Keratinocyte (primary cell): Measurements from ENCODE around the gene CYSLTR1. TPM values are rescaled to one million over a fixed set of nuclear protein-coding genes. Genes with fewer than 3 reads are reported as not detected.

Experiments
- DNase-seq: peaks from one replicate; pipeline ENCODE4 v3.0.0-alpha.2; 2011; ENCODE audit warnings: low read depth, missing footprints, low spot score
- FAIRE-seq: peaks from 2 replicates; lab custom pipeline; 2011; peaks lifted over from hg19 to GRCh38; lab: Jason Lieb, UNC
- H2AFZ ChIP-seq: 2 replicates; pipeline ENCODE4 v1.6.0; 2012; ENCODE audit warnings: low read length, control low read depth, inconsistent platforms; ENCODE audit not compliant: control insufficient read depth
- H3K27ac ChIP-seq: 2 replicates; pipeline ENCODE4 v1.5.1; 2011; ENCODE audit warnings: low read length; ENCODE audit not compliant: control insufficient read depth, insufficient read depth
- H3K27me3 ChIP-seq: 3 replicates; pipeline ENCODE4 v1.6.0; 2011; ENCODE audit warnings: low read length; ENCODE audit not compliant: control insufficient read depth, insufficient read depth; ENCODE audit errors: extremely low read depth
- H3K36me3 ChIP-seq, 2 experiments: 2 replicates in 1 of 2; 3 replicates in 1 of 2; pipeline ENCODE4 v1.5.1; 2011; ENCODE audit warnings: low read length in 2 of 2, mild to moderate bottlenecking in 1 of 2; ENCODE audit not compliant: control insufficient read depth in 2 of 2, insufficient read depth in 2 of 2; ENCODE audit errors: extremely low read depth in 1 of 2
- H3K4me1 ChIP-seq: 3 replicates; pipeline ENCODE4 v1.5.1; 2011; ENCODE audit warnings: low read length; ENCODE audit not compliant: control insufficient read depth, insufficient read depth; ENCODE audit errors: extremely low read depth
- H3K4me2 ChIP-seq: 3 replicates; pipeline ENCODE4 v1.6.0; 2011; ENCODE audit warnings: low read depth, low read length; ENCODE audit not compliant: control insufficient read depth, insufficient read depth; ENCODE audit errors: extremely low read depth
- H3K4me3 ChIP-seq, 3 experiments: fragments of 200-600 bp in 1 of 3; sonication (generic) in 1 of 3; 2 replicates in 2 of 3; 3 replicates in 1 of 3; pipeline ENCODE4 v1.5.1; 2011 to 2016; ENCODE audit warnings: low read length in 3 of 3, mild to moderate bottlenecking in 3 of 3, control low read depth in 2 of 3, inconsistent platforms in 1 of 3, low read depth in 1 of 3, mixed read lengths in 1 of 3, mixed run types in 1 of 3, moderate library complexity in 1 of 3; ENCODE audit not compliant: control insufficient read depth in 2 of 3, insufficient read depth in 2 of 3; ENCODE audit errors: extremely low read depth in 1 of 3
- H3K79me2 ChIP-seq: 2 replicates; pipeline ENCODE4 v1.6.0; 2012; ENCODE audit warnings: low read length; ENCODE audit not compliant: control insufficient read depth, insufficient read depth
- H3K9ac ChIP-seq: 3 replicates; pipeline ENCODE4 v1.6.0; 2011; ENCODE audit warnings: low read length; ENCODE audit not compliant: control insufficient read depth, insufficient read depth; ENCODE audit errors: extremely low read depth
- H3K9me1 ChIP-seq: 3 replicates; pipeline ENCODE4 v1.6.0; 2011; ENCODE audit warnings: low read length; ENCODE audit not compliant: control insufficient read depth, insufficient read depth; ENCODE audit errors: extremely low read depth
- H3K9me3 ChIP-seq: 2 replicates; pipeline ENCODE4 v1.5.1; 2012; ENCODE audit warnings: low read depth, low read length; ENCODE audit not compliant: control insufficient read depth
- H4K20me1 ChIP-seq: 3 replicates; pipeline ENCODE4 v1.6.0; 2011; ENCODE audit warnings: low read length; ENCODE audit not compliant: control insufficient read depth, insufficient read depth; ENCODE audit errors: extremely low read depth
- EZH2 ChIP-seq: IDR thresholded peaks from one replicate; pipeline ENCODE4 v1.6.1; 2012; ENCODE audit warnings: inconsistent platforms, mild to moderate bottlenecking, low read length, moderate library complexity
- dilution Hi-C: fragments of 300-500 bp; cut with MboI; formaldehyde crosslinking; loops from one replicate; pipeline ENCODE4 v1.7.0; 2020; ENCODE audit warnings: low sequenced_read_pairs; ENCODE audit not compliant: extremely low pct_ligation_motif_present
- polyA plus RNA-seq, 5 experiments: library from polyadenylated mRNA; depleted of rRNA in 3 of 5; stranded (reverse) in 3 of 5; stranded (forward) in 1 of 5; unstranded in 1 of 5; fragments of >200 nt; gene quantifications; 1 replicate in 1 of 5; 2 replicates in 3 of 5; 3 replicates in 1 of 5; pipeline versions ENCODE4 v1.2.1 to v1.2.3, GENCODE V29; 2011 to 2012; ENCODE audit warnings: missing spikeins in 2 of 5, low read depth in 1 of 5, low replicate concordance in 1 of 5
- TF ChIP-seq, protein P1 (sequence below), 3 experiments: IDR thresholded peaks in 1 of 3; conservative IDR thresholded peaks in 1 of 3; optimal IDR thresholded peaks in 1 of 3; 2 replicates in 2 of 3; 3 replicates in 1 of 3; pipeline versions ENCODE3 to v1.5.1; 2011; ENCODE audit warnings: low read length in 3 of 3, mild to moderate bottlenecking in 3 of 3, moderate library complexity in 2 of 3, control low read depth in 1 of 3, inconsistent platforms in 1 of 3; ENCODE audit not compliant: insufficient read depth in 2 of 3; ENCODE audit errors: extremely low read depth in 1 of 3

CYSLTR1 gene
- polyA plus RNA-seq, 1 donor (not counting 4 experiments of a cell fraction or from before 2014, with no cell fraction given) = not detected

DNA sequence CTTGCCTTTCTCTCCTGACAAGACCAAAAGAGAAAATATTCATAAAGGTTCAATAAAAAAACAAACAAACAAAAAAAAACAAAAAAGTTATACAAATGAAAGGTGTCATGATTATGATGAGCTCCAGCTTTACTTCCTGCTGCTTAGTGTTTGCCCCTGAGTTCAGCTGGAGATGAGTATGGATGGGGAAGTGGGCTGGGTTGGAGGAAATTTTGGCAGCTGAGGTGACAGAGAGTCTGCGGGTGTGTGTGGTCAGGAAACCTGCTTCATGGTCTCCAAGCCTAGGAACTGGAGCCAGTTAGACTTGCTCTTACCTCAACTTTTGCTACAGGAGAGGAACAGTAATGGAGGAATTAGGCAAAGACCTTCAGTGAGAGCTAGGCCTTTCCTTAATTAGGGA, 4.3 kb upstream of the CYSLTR1 start:
- Histone ChIP-seq H3K9me3 (no peaks in the 10 kb centered on the region), H3K9ac (no peak overlapping the region), H3K4me1 (no peaks in the 10 kb centered on the region), H3K27me3 (no peaks in the 10 kb centered on the region), H2AFZ (no peak overlapping the region), H3K9me1 (no peaks in the 10 kb centered on the region), H3K79me2 (no peaks in the 10 kb centered on the region), H3K36me3 (no peaks in the 10 kb centered on the region), H3K4me3 (no peak overlapping the region), H4K20me1 (no peaks in the 10 kb centered on the region), H3K4me2 (no peak overlapping the region), H3K27ac (no peak overlapping the region)
- DNase-seq = no peak
- dilution Hi-C loops = no loop called here
- no peak for FAIRE-seq
- TF ChIP-seq, protein P1, sequence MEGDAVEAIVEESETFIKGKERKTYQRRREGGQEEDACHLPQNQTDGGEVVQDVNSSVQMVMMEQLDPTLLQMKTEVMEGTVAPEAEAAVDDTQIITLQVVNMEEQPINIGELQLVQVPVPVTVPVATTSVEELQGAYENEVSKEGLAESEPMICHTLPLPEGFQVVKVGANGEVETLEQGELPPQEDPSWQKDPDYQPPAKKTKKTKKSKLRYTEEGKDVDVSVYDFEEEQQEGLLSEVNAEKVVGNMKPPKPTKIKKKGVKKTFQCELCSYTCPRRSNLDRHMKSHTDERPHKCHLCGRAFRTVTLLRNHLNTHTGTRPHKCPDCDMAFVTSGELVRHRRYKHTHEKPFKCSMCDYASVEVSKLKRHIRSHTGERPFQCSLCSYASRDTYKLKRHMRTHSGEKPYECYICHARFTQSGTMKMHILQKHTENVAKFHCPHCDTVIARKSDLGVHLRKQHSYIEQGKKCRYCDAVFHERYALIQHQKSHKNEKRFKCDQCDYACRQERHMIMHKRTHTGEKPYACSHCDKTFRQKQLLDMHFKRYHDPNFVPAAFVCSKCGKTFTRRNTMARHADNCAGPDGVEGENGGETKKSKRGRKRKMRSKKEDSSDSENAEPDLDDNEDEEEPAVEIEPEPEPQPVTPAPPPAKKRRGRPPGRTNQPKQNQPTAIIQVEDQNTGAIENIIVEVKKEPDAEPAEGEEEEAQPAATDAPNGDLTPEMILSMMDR (optimal IDR thresholded peaks at IDR 0.05 in 1 of 3, IDR thresholded peaks at IDR 0.05 in 1 of 3, conservative IDR thresholded peaks at IDR 0.05 in 1 of 3; ENCODE audit: extremely low read depth in 1 of 3, insufficient read depth in 2 of 3, low read length in 3 of 3) = no peak
- no peak for TF ChIP-seq EZH2

DNA sequence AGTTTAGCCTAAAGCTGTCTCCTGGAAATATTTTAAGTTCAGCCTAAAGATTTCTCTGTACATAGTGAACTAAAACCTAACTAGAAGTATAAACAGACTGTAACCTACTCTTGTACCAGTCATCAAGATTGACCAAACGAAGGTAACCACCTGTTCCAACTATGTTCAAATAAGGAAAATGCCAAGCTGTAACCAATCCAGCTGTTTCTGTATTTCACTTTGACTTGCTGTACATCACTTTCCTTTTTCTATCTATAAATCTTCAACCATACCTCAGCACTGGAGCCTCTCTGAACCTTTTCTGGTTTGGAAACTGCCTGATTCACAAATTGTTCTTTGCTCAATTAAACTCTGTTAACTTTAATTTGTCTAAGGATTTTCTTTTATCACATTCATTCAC, 3.1 kb upstream of the CYSLTR1 start:
- Histone ChIP-seq H3K9ac (no peak overlapping the region), H3K4me3 (no peak overlapping the region), H3K4me2 (no peak overlapping the region), H2AFZ (no peak overlapping the region), H3K4me1 (no peaks in the 10 kb centered on the region), H3K79me2 (no peaks in the 10 kb centered on the region), H3K27me3 (no peaks in the 10 kb centered on the region), H3K27ac (no peak overlapping the region), H3K36me3 (no peaks in the 10 kb centered on the region), H4K20me1 (no peaks in the 10 kb centered on the region), H3K9me3 (no peaks in the 10 kb centered on the region), H3K9me1 (no peaks in the 10 kb centered on the region)
- dilution Hi-C loops = no loop called here
- DNase-seq = no peak
- no peak for FAIRE-seq
- TF ChIP-seq, protein P1 (optimal IDR thresholded peaks at IDR 0.05 in 1 of 3, IDR thresholded peaks at IDR 0.05 in 1 of 3, conservative IDR thresholded peaks at IDR 0.05 in 1 of 3; ENCODE audit: extremely low read depth in 1 of 3, insufficient read depth in 2 of 3, low read length in 3 of 3) = no peak
- TF ChIP-seq EZH2 = no peak
